ENCODE results near the gene MINDY2. TPM values are rescaled to one million over a fixed set of nuclear protein-coding genes. Genes with fewer than 3 reads are reported as not detected.

Gene MINDY2
- total RNA-seq, 1 experiment from 2014 or later, result 17.6 TPM

- ChIA-PET RAD21 (ENCODE audit: low non-redundant PET in 1 of 2, low total read pairs in 2 of 2, uncharacterized antibody in 2 of 2, unreplicated experiment in 2 of 2) (no interaction called here), POLR2A (no interaction called here), CTCF (no interaction called here)
- Histone ChIP-seq H4K20me1 (ENCODE audit: insufficient read depth) (no peaks in the 10 kb centered on the region), H2AFZ (ENCODE audit: low read depth, low read length, poor library complexity, severe bottlenecking) (no peak overlapping the region), H3K9me3 (ENCODE audit: control insufficient read depth in 1 of 2, insufficient read depth in 1 of 2, low read depth in 1 of 2, low read length in 2 of 2) (peaks cover 0 to 7% of the 10 kb centered on the region in 2 experiments; a peak in 2 of 4 replicates), H3K27me3 (ENCODE audit: insufficient read depth, low read length) (no peaks in the 10 kb centered on the region), H3K36me3 (ENCODE audit: control insufficient read depth in 1 of 2, insufficient read depth in 2 of 2, low read length in 2 of 2) (no peaks in the 10 kb centered on the region), H3K9me2 (ENCODE audit: insufficient read depth) (no peaks in the 10 kb centered on the region), H3K4me1 (ENCODE audit: control insufficient read depth in 1 of 2, insufficient read depth in 2 of 2, low read length in 2 of 2) (no peaks in the 10 kb centered on the region), H3K4me3 (replicated peaks in 1 of 2; ENCODE audit: low read depth in 1 of 2, low read length in 2 of 2) (no peak overlapping the region), H3K27ac (ENCODE audit: low read depth, low read length) (no peak overlapping the region), H3K4me2 (ENCODE audit: low read length) (no peak overlapping the region), H3K9ac (ENCODE audit: low read length) (no peak overlapping the region), H3K79me2 (ENCODE audit: insufficient read depth, low read length) (no peaks in the 10 kb centered on the region)
- TF ChIP-seq ZFX (IDR thresholded peaks at IDR 0.05), result no peak
- TF ChIP-seq YY1 (IDR thresholded peaks at IDR 0.05; ENCODE audit: extremely low read depth, insufficient replicate concordance, low read depth, low read length), result no peak
- no peak for TF ChIP-seq JUND (IDR thresholded peaks at IDR 0.05)
- TF ChIP-seq POLR2A (IDR thresholded peaks at IDR 0.05; ENCODE audit: borderline replicate concordance, extremely low read depth, insufficient read depth, insufficient read length), result no peak
- TF ChIP-seq CTCF (IDR thresholded peaks at IDR 0.05 in 2 of 3, conservative IDR thresholded peaks at IDR 0.05 in 1 of 3; ENCODE audit: borderline replicate concordance in 1 of 3, insufficient read depth in 1 of 3, low read depth in 2 of 3, low read length in 2 of 3), result no peak
- no peak for TF ChIP-seq SRF (IDR thresholded peaks at IDR 0.05; ENCODE audit: low read depth)
- TF ChIP-seq RAD21 (IDR thresholded peaks at IDR 0.05; ENCODE audit: low read depth), result no peak
- no peak for TF ChIP-seq POLR2AphosphoS5 (IDR thresholded peaks at IDR 0.05; ENCODE audit: low read depth, low read length)
- no peak for TF ChIP-seq ATF3 (IDR thresholded peaks at IDR 0.05)
- TF ChIP-seq SIN3A (IDR thresholded peaks at IDR 0.05; ENCODE audit: low read depth), result no peak
- no peak for TF ChIP-seq SP1 (IDR thresholded peaks at IDR 0.05; ENCODE audit: low read depth)
- TF ChIP-seq CBX3 (IDR thresholded peaks at IDR 0.05; ENCODE audit: low read depth), result no peak
- no peak for TF ChIP-seq ELF1 (IDR thresholded peaks at IDR 0.05; ENCODE audit: borderline replicate concordance, low read depth)
- TF ChIP-seq ZBTB33 (IDR thresholded peaks at IDR 0.05; ENCODE audit: extremely low read depth, insufficient replicate concordance, low read length), result no peak
- no peak for TF ChIP-seq EGR1 (IDR thresholded peaks at IDR 0.05; ENCODE audit: low read depth)
- TF ChIP-seq ZNF274 (IDR thresholded peaks at IDR 0.05; ENCODE audit: low read depth, low read length), result no peak
- TF ChIP-seq EZH2phosphoT487 (IDR thresholded peaks at IDR 0.05; ENCODE audit: borderline replicate concordance), result no peak
- TF ChIP-seq FOSL1 (IDR thresholded peaks at IDR 0.05; ENCODE audit: low read depth), result no peak
- no peak for TF ChIP-seq REST (IDR thresholded peaks at IDR 0.05; ENCODE audit: low read depth)
- intact Hi-C loops (cut with micrococcal nuclease), result loop anchor here (5.0 kb wide), 1 partner anchor 537 kb away; no protein-coding TSS in a partner anchor
- no TSS peak for BruUV-seq (replicated peaks)
- ATAC-seq, result no peak
- no peak for DNase-seq (ENCODE audit: low read depth, low spot score)
These were observed 6.6 kb upstream of the MINDY2 start for GRCh38 chr15:58764468-58764867.
